H9 (cell line): ENCODE data around the gene TLE4. TPM values are rescaled to one million over a fixed set of nuclear protein-coding genes. Genes with fewer than 3 reads are reported as not detected.

Experiments used
- DNase-seq: peaks from one replicate; pipeline ENCODE4 v3.0.0-alpha.2; 2017
- H2AFZ ChIP-seq: one replicate; pipeline ENCODE4 v1.6.1; 2013; ENCODE audit warnings: mild to moderate bottlenecking, low read length, control low read depth, moderate library complexity
- H2AK5ac ChIP-seq: 2 replicates; pipeline ENCODE4 v1.6.1; 2013; ENCODE audit warnings: low read length, control low read depth, mixed read lengths; ENCODE audit not compliant: insufficient read length
- H2BK120ac ChIP-seq: one replicate; pipeline ENCODE4 v1.6.1; 2013; ENCODE audit warnings: low read depth, mild to moderate bottlenecking, low read length, control low read depth, inconsistent platforms; ENCODE audit not compliant: poor library complexity, severe bottlenecking
- H2BK12ac ChIP-seq: 2 replicates; pipeline ENCODE4 v1.6.1; 2013; ENCODE audit warnings: low read length, control low read depth, mixed read lengths, low read depth; ENCODE audit not compliant: insufficient read length
- H2BK15ac ChIP-seq: 2 replicates; pipeline ENCODE4 v1.6.1; 2013; ENCODE audit warnings: low read depth, low read length, control low read depth
- H2BK20ac ChIP-seq: one replicate; pipeline ENCODE4 v1.6.1; 2013; ENCODE audit warnings: low read depth, mild to moderate bottlenecking, low read length, control low read depth, inconsistent platforms; ENCODE audit not compliant: poor library complexity, severe bottlenecking
- H2BK5ac ChIP-seq: 2 replicates; pipeline ENCODE4 v1.6.1; 2013; ENCODE audit warnings: low read length, control low read depth, mixed read lengths; ENCODE audit not compliant: insufficient read length
- H3K14ac ChIP-seq: 2 replicates; pipeline ENCODE4 v1.6.1; 2013; ENCODE audit warnings: low read length, control low read depth; ENCODE audit not compliant: insufficient read depth
- H3K18ac ChIP-seq: 2 replicates; pipeline ENCODE4 v1.6.1; 2013; ENCODE audit warnings: low read depth, mild to moderate bottlenecking, mixed read lengths, low read length, control low read depth; ENCODE audit not compliant: insufficient read length
- H3K23ac ChIP-seq: 2 replicates; pipeline ENCODE4 v1.6.1; 2013; ENCODE audit warnings: low read length, control low read depth, mixed read lengths, low read depth; ENCODE audit not compliant: insufficient read length
- H3K23me2 ChIP-seq: 2 replicates; pipeline ENCODE4 v1.6.1; 2013; ENCODE audit warnings: low read depth, mild to moderate bottlenecking, mixed read lengths, low read length, control low read depth; ENCODE audit not compliant: insufficient read length, poor library complexity, severe bottlenecking
- H3K27ac ChIP-seq: 2 replicates; pipeline ENCODE4 v1.5.1; 2013; ENCODE audit warnings: low read length, control low read depth, mixed read lengths, low read depth; ENCODE audit not compliant: insufficient read length
- H3K27me3 ChIP-seq: 2 replicates; pipeline ENCODE4 v1.6.1; 2013; ENCODE audit warnings: low read length, control low read depth, inconsistent platforms; ENCODE audit not compliant: insufficient read depth
- H3K4ac ChIP-seq: 2 replicates; pipeline ENCODE4 v1.6.1; 2013; ENCODE audit warnings: low read depth, mild to moderate bottlenecking, control low read depth, inconsistent platforms, low read length, moderate library complexity
- H3K4me1 ChIP-seq: 2 replicates; pipeline ENCODE4 v1.6.1; 2013; ENCODE audit warnings: low read length, control low read depth, inconsistent platforms; ENCODE audit not compliant: insufficient read depth
- H3K4me2 ChIP-seq: 2 replicates; pipeline ENCODE4 v1.6.1; 2013; ENCODE audit warnings: low read length, control low read depth, mixed read lengths; ENCODE audit not compliant: insufficient read length, insufficient read depth
- H3K56ac ChIP-seq: 2 replicates; pipeline ENCODE4 v1.6.1; 2013; ENCODE audit warnings: low read depth, mild to moderate bottlenecking, mixed read lengths, low read length, control low read depth; ENCODE audit not compliant: insufficient read length
- H3K79me1 ChIP-seq: 2 replicates; pipeline ENCODE4 v1.6.1; 2013; ENCODE audit warnings: low read depth, mild to moderate bottlenecking, moderate library complexity, low read length, control low read depth, inconsistent platforms; ENCODE audit not compliant: insufficient read depth, poor library complexity, severe bottlenecking
- H3K79me2 ChIP-seq: 2 replicates; pipeline ENCODE4 v1.6.1; 2013; ENCODE audit warnings: low read length, control low read depth, inconsistent platforms; ENCODE audit not compliant: insufficient read depth
- H3K9ac ChIP-seq: 2 replicates; pipeline ENCODE4 v1.6.1; 2013; ENCODE audit warnings: low read length, control low read depth, mixed read lengths; ENCODE audit not compliant: insufficient read length; ENCODE audit errors: extremely low read depth
- H3K9me3 ChIP-seq: one replicate; pipeline ENCODE4 v1.6.1; 2013; ENCODE audit warnings: low read depth, low read length, inconsistent platforms; ENCODE audit not compliant: control insufficient read depth
- H3T11ph ChIP-seq: one replicate; pipeline ENCODE4 v1.6.1; 2013; ENCODE audit warnings: mild to moderate bottlenecking, low read length, control low read depth, inconsistent platforms
- H4K20me1 ChIP-seq: one replicate; pipeline ENCODE4 v1.6.1; 2013; ENCODE audit not compliant: control insufficient read depth, insufficient read length, insufficient read depth
- H4K5ac ChIP-seq: 2 replicates; pipeline ENCODE4 v1.6.1; 2013; ENCODE audit warnings: low read depth, mild to moderate bottlenecking, mixed read lengths, low read length, control low read depth; ENCODE audit not compliant: insufficient read length
- H4K8ac ChIP-seq: replicated peaks from 2 replicates; pipeline ENCODE4 v1.6.1; 2013; ENCODE audit warnings: low read length, control low read depth, mixed read lengths, low read depth; ENCODE audit not compliant: insufficient read length
- H4K91ac ChIP-seq: 2 replicates; pipeline ENCODE4 v1.6.1; 2013; ENCODE audit warnings: low read depth, mild to moderate bottlenecking, moderate library complexity, mixed read lengths, low read length, control low read depth; ENCODE audit not compliant: insufficient read length
- H3K27ac Mint-ChIP-seq, 3 experiments: 2 replicates in 2 of 3; 3 replicates in 1 of 3; pipeline ENCODE4 v1.8.0; 2020 to 2021; ENCODE audit warnings: mixed read lengths in 3 of 3, mild to moderate bottlenecking in 1 of 3, moderate library complexity in 1 of 3
- H3K27me3 Mint-ChIP-seq: 2 replicates; pipeline ENCODE4 v1.8.0; 2021; ENCODE audit warnings: low read depth, mild to moderate bottlenecking, moderate library complexity, mixed read lengths
- H3K36me3 Mint-ChIP-seq, 3 experiments: 2 replicates in 2 of 3; 3 replicates in 1 of 3; pipeline ENCODE4 v1.8.0; 2020 to 2021; ENCODE audit warnings: low read depth in 3 of 3, mixed read lengths in 3 of 3; ENCODE audit not compliant: insufficient read depth in 1 of 3
- H3K4me1 Mint-ChIP-seq, 2 experiments: 2 replicates each; pipeline ENCODE4 v1.8.0; 2020; ENCODE audit warnings: mixed read lengths in 2 of 2
- H3K4me3 Mint-ChIP-seq, 2 experiments: 2 replicates in 1 of 2; 3 replicates in 1 of 2; pipeline ENCODE4 v1.8.0; 2020 to 2021; ENCODE audit warnings: mild to moderate bottlenecking in 2 of 2, mixed read lengths in 2 of 2, moderate library complexity in 1 of 2
- H3K9me3 Mint-ChIP-seq, 2 experiments: 2 replicates in 1 of 2; 3 replicates in 1 of 2; pipeline ENCODE4 v1.8.0; 2020; ENCODE audit warnings: mild to moderate bottlenecking in 2 of 2, mixed read lengths in 2 of 2, moderate library complexity in 1 of 2
- WGBS: extraction: QIAGEN DNeasy Blood & Tissue Kit; methylation state at CpG from one replicate; pipeline ENCODE4 v1.1.7; 2013; ENCODE audit warnings: missing lambda C conversion rate, low lambda C conversion rate, mixed read lengths; ENCODE audit not compliant: insufficient read length; ENCODE audit errors: extremely low coverage; 5-methylcytosine and 5-hydroxymethylcytosine counted together
- total RNA-seq: library from RNA; stranded (reverse); gene quantifications from 2 replicates; pipeline ENCODE4 v1.2.1, GENCODE V29; 2021
- TF ChIP-seq, protein P1 (sequence below): fragments of 200-600 bp; sonication (generic); conservative IDR thresholded peaks from 3 replicates; pipeline ENCODE4 v1.8.0; 2021; ENCODE audit warnings: antibody characterized with exemption, mild to moderate bottlenecking

TLE4 gene
- total RNA-seq, 1 experiment from 2014 or later, result 35.1 TPM

DNA sequence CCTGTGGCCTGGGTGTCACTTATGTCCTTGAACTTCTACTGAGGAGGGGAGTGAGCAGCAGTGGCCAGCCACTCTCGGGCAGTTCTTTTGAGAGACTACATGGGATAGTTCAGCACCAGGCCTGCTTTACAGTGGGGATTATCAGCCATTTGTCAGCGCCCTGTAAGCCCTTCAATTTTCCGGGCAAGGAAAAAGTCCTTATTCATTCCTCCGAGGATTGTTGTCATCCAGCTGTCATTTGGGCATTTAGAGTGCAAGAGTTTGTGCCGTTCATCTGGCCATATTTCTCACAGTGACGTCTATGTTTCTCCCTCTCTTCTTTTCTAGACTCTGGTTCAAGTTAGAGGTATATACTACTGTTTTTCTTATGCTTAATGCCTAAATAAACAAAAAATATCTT is 172.8 kb downstream of the TLE4 start:
- H4K5ac ChIP-seq, result no peak overlapping the region
- H3K36me3 Mint-ChIP-seq, result no peaks in the 10 kb centered on the region
- H3K56ac ChIP-seq, result no peak overlapping the region
- no peak overlapping the region for H2BK120ac ChIP-seq
- no peak overlapping the region for H3K9ac ChIP-seq
- no peak overlapping the region for H3K4ac ChIP-seq
- no peak overlapping the region for H2BK5ac ChIP-seq
- H2BK12ac ChIP-seq, result no peak overlapping the region
- H3K27ac ChIP-seq, result no peak overlapping the region
- TF ChIP-seq, protein P1, sequence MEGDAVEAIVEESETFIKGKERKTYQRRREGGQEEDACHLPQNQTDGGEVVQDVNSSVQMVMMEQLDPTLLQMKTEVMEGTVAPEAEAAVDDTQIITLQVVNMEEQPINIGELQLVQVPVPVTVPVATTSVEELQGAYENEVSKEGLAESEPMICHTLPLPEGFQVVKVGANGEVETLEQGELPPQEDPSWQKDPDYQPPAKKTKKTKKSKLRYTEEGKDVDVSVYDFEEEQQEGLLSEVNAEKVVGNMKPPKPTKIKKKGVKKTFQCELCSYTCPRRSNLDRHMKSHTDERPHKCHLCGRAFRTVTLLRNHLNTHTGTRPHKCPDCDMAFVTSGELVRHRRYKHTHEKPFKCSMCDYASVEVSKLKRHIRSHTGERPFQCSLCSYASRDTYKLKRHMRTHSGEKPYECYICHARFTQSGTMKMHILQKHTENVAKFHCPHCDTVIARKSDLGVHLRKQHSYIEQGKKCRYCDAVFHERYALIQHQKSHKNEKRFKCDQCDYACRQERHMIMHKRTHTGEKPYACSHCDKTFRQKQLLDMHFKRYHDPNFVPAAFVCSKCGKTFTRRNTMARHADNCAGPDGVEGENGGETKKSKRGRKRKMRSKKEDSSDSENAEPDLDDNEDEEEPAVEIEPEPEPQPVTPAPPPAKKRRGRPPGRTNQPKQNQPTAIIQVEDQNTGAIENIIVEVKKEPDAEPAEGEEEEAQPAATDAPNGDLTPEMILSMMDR, result no peak
- no peaks in the 10 kb centered on the region for H3K9me3 ChIP-seq
- no peaks in the 10 kb centered on the region for H4K20me1 ChIP-seq
- peaks cover 9 to 11% of the 10 kb centered on the region in 2 experiments for H3K4me1 Mint-ChIP-seq
- H3K23me2 ChIP-seq, result no peaks in the 10 kb centered on the region
- no peak overlapping the region for H3K14ac ChIP-seq
- H4K91ac ChIP-seq, result no peak overlapping the region
- WGBS, result no CpG with 5 or more reads among the region's 6 CpGs
- H2AK5ac ChIP-seq, result no peak overlapping the region
- H3K27ac Mint-ChIP-seq, result no peak overlapping the region
- no peak overlapping the region for H3K4me2 ChIP-seq
- H3K9me3 Mint-ChIP-seq, result no peaks in the 10 kb centered on the region
- H2BK15ac ChIP-seq, result no peak overlapping the region
- H3K18ac ChIP-seq, result no peak overlapping the region
- H4K8ac ChIP-seq, result no peak overlapping the region
- no peak overlapping the region for H3K23ac ChIP-seq
- H3K4me1 ChIP-seq, result no peaks in the 10 kb centered on the region; the same call in 1 of the 2 replicates
- no peaks in the 10 kb centered on the region for H3K27me3 Mint-ChIP-seq
- H2BK20ac ChIP-seq, result no peak overlapping the region
- no peak overlapping the region for H3T11ph ChIP-seq
- no peak overlapping the region for H2AFZ ChIP-seq
- no peak overlapping the region for H3K4me3 Mint-ChIP-seq
- no peaks in the 10 kb centered on the region for H3K79me2 ChIP-seq
- no peak for DNase-seq
- no peaks in the 10 kb centered on the region for H3K27me3 ChIP-seq
- no peaks in the 10 kb centered on the region for H3K79me1 ChIP-seq
